Measurements from ENCODE around the gene ATP2B3.

DNA sequence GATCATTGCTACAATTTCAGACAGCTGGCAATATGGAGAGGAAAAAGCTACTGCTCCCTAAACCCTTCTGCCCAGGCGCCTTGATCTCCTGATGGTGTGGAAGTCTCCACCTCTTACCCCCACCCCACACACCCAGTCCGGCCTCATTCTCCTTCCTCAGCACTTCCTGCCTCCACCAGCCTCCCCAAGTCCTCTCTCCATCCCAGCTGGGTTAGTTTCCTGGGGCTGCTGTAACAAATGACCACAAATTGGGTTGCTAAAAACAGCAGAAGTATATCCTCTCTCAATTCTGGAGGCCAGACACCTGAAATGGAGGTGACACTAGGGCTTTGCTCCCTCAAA lies 82.6 kb downstream of the ATP2B3 start:
- TF ChIP-seq POLR2AphosphoS5 (IDR thresholded peaks at IDR 0.05) (no peak), POLR2A (IDR thresholded peaks at IDR 0.05; ENCODE audit: low read depth) (no peak)
